Suprapubic skin (tissue), 4 donors: ENCODE results near the gene TAL2. TPM values are rescaled to one million over a fixed set of nuclear protein-coding genes. Genes with fewer than 3 reads are reported as not detected.

ENCODE experiments used
- DNase-seq, 2 donors: peaks; one replicate each; pipeline ENCODE4 v3.0.0-alpha.2; 2019; ENCODE audit warnings: low spot score in 2 of 2
- H3K27ac ChIP-seq: fragments of 200-600 bp; sonication (generic); one replicate; pipeline ENCODE4 v1.5.1; 2019
- H3K27me3 ChIP-seq: fragments of 200-600 bp; sonication (generic); one replicate; pipeline ENCODE4 v1.5.1; 2019
- H3K36me3 ChIP-seq: fragments of 200-600 bp; sonication (generic); one replicate; pipeline ENCODE4 v1.5.1; 2019
- H3K4me1 ChIP-seq: fragments of 200-600 bp; sonication (generic); one replicate; pipeline ENCODE4 v1.5.1; 2019
- H3K4me3 ChIP-seq: fragments of 200-600 bp; sonication (generic); one replicate; pipeline ENCODE4 v1.5.1; 2019; ENCODE audit warnings: mild to moderate bottlenecking
- H3K9me3 ChIP-seq: fragments of 200-600 bp; sonication (generic); one replicate; pipeline ENCODE4 v1.5.1; 2019
- CTCF ChIP-seq, 2 donors: fragments of 200-600 bp in 1 of 2; fragments of 450-650 bp in 1 of 2; sonication (generic) in 1 of 2; IDR thresholded peaks; one replicate each; pipeline ENCODE4 v1.5.1; 2016 to 2019; ENCODE audit warnings: antibody characterized with exemption in 2 of 2, mild to moderate bottlenecking in 1 of 2, moderate library complexity in 1 of 2
- EP300 ChIP-seq: sonication (generic); formaldehyde crosslinking; IDR thresholded peaks from one replicate; pipeline ENCODE4 v1.6.1; 2017; ENCODE audit warnings: antibody characterized with exemption
- POLR2A ChIP-seq, 2 donors: fragments of 450-650 bp; IDR thresholded peaks; one replicate each; pipeline ENCODE4 v1.6.1; 2017; ENCODE audit warnings: antibody characterized with exemption in 2 of 2, mild to moderate bottlenecking in 2 of 2, moderate library complexity in 2 of 2
- POLR2AphosphoS5 ChIP-seq, 3 donors: sonication (generic); formaldehyde crosslinking; IDR thresholded peaks; one replicate each; pipeline ENCODE4 v1.6.1; 2017; ENCODE audit warnings: antibody characterized with exemption in 3 of 3
- WGBS: methylation state at CpG from one replicate; pipeline ENCODE4 v1.1.5; 2018; 5-methylcytosine and 5-hydroxymethylcytosine counted together
- total RNA-seq, 4 donors: library from RNA; depleted of rRNA; stranded (reverse); fragments of >200 nt; gene quantifications; one replicate each; pipeline ENCODE4 v1.1.0, GENCODE V29; 2016

The TAL2 gene
- total RNA-seq = not detected

- Histone ChIP-seq H3K4me1 (no peaks in the 10 kb centered on the region), H3K36me3 (no peaks in the 10 kb centered on the region), H3K9me3 (no peaks in the 10 kb centered on the region), H3K27me3 (peaks cover 18% of the 10 kb centered on the region), H3K4me3 (no peak within 1 kb of the TSS), H3K27ac (no peak within 1 kb of the TSS)
- WGBS = 87% methylated on average over 12 of the region's 12 CpGs
- DNase-seq = no peak
- TF ChIP-seq POLR2A (IDR thresholded peaks at IDR 0.05) = no peak
- TF ChIP-seq POLR2AphosphoS5 (IDR thresholded peaks at IDR 0.05) = no peak
- TF ChIP-seq EP300 = no peak
- TF ChIP-seq CTCF (IDR thresholded peaks at IDR 0.05) = no peak
Observed at GRCh38 chr9:105662184-105663104, at the start of gene TAL2. TSS of gene TAL2 (plus strand) at chr9:105662457. CDS start at chr9:105662497, 40 bp downstream.

GRCh38 chr9:105621001-105621400 is 41.3 kb upstream of the TAL2 start:
- Histone ChIP-seq H3K27me3 (no peaks in the 10 kb centered on the region), H3K36me3 (peaks cover 9% of the 10 kb centered on the region), H3K4me3 (no peak overlapping the region), H3K9me3 (no peaks in the 10 kb centered on the region), H3K4me1 (no peaks in the 10 kb centered on the region), H3K27ac (no peak overlapping the region)
- no peak for TF ChIP-seq CTCF (IDR thresholded peaks at IDR 0.05)
- no peak for TF ChIP-seq POLR2AphosphoS5 (IDR thresholded peaks at IDR 0.05)
- no peak for TF ChIP-seq EP300
- no peak for TF ChIP-seq POLR2A (IDR thresholded peaks at IDR 0.05)
- 93% methylated on average over 2 of the region's 2 CpGs for WGBS
- DNase-seq = no peak

- no peak for TF ChIP-seq POLR2AphosphoS5 (IDR thresholded peaks at IDR 0.05)
- no peak for TF ChIP-seq EP300
- TF ChIP-seq CTCF (IDR thresholded peaks at IDR 0.05) = no peak
- Histone ChIP-seq H3K9me3 (no peaks in the 10 kb centered on the region), H3K4me3 (no peak overlapping the region), H3K36me3 (peaks cover 16% of the 10 kb centered on the region), H3K4me1 (no peaks in the 10 kb centered on the region), H3K27ac (no peak overlapping the region), H3K27me3 (no peaks in the 10 kb centered on the region)
- DNase-seq = no peak
- WGBS = 69% methylated on average over 1 of the region's 1 CpG
Observed at GRCh38 chr9:105625088-105625487, 37.2 kb upstream of the TAL2 start.

GRCh38 chr9:105632807-105633206 is 29.4 kb upstream of the TAL2 start:
- no peak overlapping the region for H3K4me3 ChIP-seq
- no peaks in the 10 kb centered on the region for H3K27me3 ChIP-seq
- WGBS = 97% methylated on average over 1 of the region's 1 CpG
- no peak for DNase-seq
- no peaks in the 10 kb centered on the region for H3K9me3 ChIP-seq
- peaks cover 26% of the 10 kb centered on the region for H3K36me3 ChIP-seq
- H3K27ac ChIP-seq = no peak overlapping the region
- TF ChIP-seq POLR2A (IDR thresholded peaks at IDR 0.05) (no peak), POLR2AphosphoS5 (IDR thresholded peaks at IDR 0.05) (no peak), EP300 (no peak), CTCF (IDR thresholded peaks at IDR 0.05) (no peak)
- no peaks in the 10 kb centered on the region for H3K4me1 ChIP-seq

- Histone ChIP-seq H3K4me1 (no peaks in the 10 kb centered on the region), H3K4me3 (no peak overlapping the region), H3K9me3 (no peaks in the 10 kb centered on the region), H3K27me3 (no peaks in the 10 kb centered on the region), H3K27ac (no peak overlapping the region), H3K36me3 (peaks cover 29% of the 10 kb centered on the region)
- TF ChIP-seq CTCF (IDR thresholded peaks at IDR 0.05) = no peak
- DNase-seq = no peak
- 90% methylated on average over 3 of the region's 3 CpGs for WGBS
Observed at GRCh38 chr9:105633411-105633810, 28.8 kb upstream of the TAL2 start.
